H1 (cell line): ENCODE results near the gene RIN1. TPM values are rescaled to one million over a fixed set of nuclear protein-coding genes. Genes with fewer than 3 reads are reported as not detected.

Experiments used
- CTCF ChIA-PET: fragments of 300-600 bp; sonication (Branson Sonifier 250); formaldehyde crosslinking; loops from one replicate; lab custom pipeline; 2021; ENCODE audit not compliant: partially characterized antibody; lab: Charles Lee
- POLR2A ChIA-PET: fragments of 300-600 bp; sonication (Branson Sonifier 250); formaldehyde crosslinking; loops from one replicate; lab custom pipeline; 2021; ENCODE audit warnings: inconsistent platforms; ENCODE audit not compliant: partially characterized antibody; lab: Charles Lee
- DNase-seq, 2 experiments: peaks; one replicate each; pipeline versions ENCODE4 v3.0.0 to v3.0.0-alpha.2; 2010 to 2022; ENCODE audit warnings: low spot score in 2 of 2, low read depth in 1 of 2, mixed read lengths in 1 of 2
- FAIRE-seq: peaks from 2 replicates; lab custom pipeline; 2011; peaks lifted over from hg19 to GRCh38; lab: Jason Lieb, UNC
- H2AFZ ChIP-seq: 2 replicates; pipeline ENCODE4 v1.8.1; 2012; ENCODE audit warnings: low read length, inconsistent platforms
- H2AK5ac ChIP-seq: 2 replicates; pipeline ENCODE4 v1.6.1; 2013; ENCODE audit warnings: low read depth, low read length
- H2BK120ac ChIP-seq: replicated peaks from 2 replicates; pipeline ENCODE3; 2013; ENCODE audit warnings: low read depth, low read length, inconsistent platforms
- H2BK12ac ChIP-seq: 2 replicates; pipeline ENCODE4 v1.6.1; 2013; ENCODE audit warnings: low read depth, low read length
- H2BK15ac ChIP-seq: 2 replicates; pipeline ENCODE4 v1.6.1; 2013; ENCODE audit warnings: low read length
- H2BK20ac ChIP-seq: 2 replicates; pipeline ENCODE4 v1.6.1; 2013; ENCODE audit warnings: low read length
- H2BK5ac ChIP-seq: 2 replicates; pipeline ENCODE4 v1.6.1; 2013; ENCODE audit warnings: low read depth, low read length
- H3K14ac ChIP-seq: 2 replicates; pipeline ENCODE4 v1.6.1; 2013; ENCODE audit warnings: inconsistent platforms; ENCODE audit not compliant: insufficient read length
- H3K18ac ChIP-seq: 2 replicates; pipeline ENCODE4 v1.6.1; 2013; ENCODE audit warnings: low read length; ENCODE audit errors: extremely low read depth
- H3K23ac ChIP-seq: 2 replicates; pipeline ENCODE4 v1.6.1; 2013; ENCODE audit warnings: inconsistent platforms; ENCODE audit not compliant: insufficient read length
- H3K23me2 ChIP-seq: 2 replicates; pipeline ENCODE4 v1.6.1; 2013; ENCODE audit warnings: low read depth, low read length
- H3K27ac ChIP-seq: 2 replicates; pipeline ENCODE4 v1.6.1; 2011; ENCODE audit warnings: low read depth, low read length, inconsistent platforms
- H3K27me3 ChIP-seq, 4 experiments: replicated peaks in 1 of 4; 1 replicate in 1 of 4; 2 replicates in 3 of 4; pipeline versions ENCODE4 v1.6.1 to v1.8.1; 2011 to 2013; ENCODE audit warnings: low read length in 3 of 4, mild to moderate bottlenecking in 3 of 4, inconsistent platforms in 2 of 4, mixed read lengths in 2 of 4, moderate library complexity in 1 of 4; ENCODE audit not compliant: control insufficient read depth in 3 of 4, insufficient read depth in 3 of 4; ENCODE audit errors: extremely low read depth in 1 of 4
- H3K36me3 ChIP-seq, 4 experiments: 2 replicates each; pipeline versions ENCODE4 v1.6.1 to v1.8.1; 2011 to 2013; ENCODE audit warnings: mild to moderate bottlenecking in 4 of 4, low read length in 3 of 4, moderate library complexity in 2 of 4, control low read depth in 1 of 4, inconsistent platforms in 1 of 4; ENCODE audit not compliant: insufficient read depth in 4 of 4, control insufficient read depth in 2 of 4
- H3K4ac ChIP-seq: replicated peaks from 2 replicates; pipeline ENCODE3; 2013; ENCODE audit warnings: low read length, low read depth, mixed read lengths, inconsistent platforms; ENCODE audit not compliant: insufficient read length
- H3K4me1 ChIP-seq, 4 experiments: replicated peaks in 1 of 4; 1 replicate in 1 of 4; 2 replicates in 3 of 4; pipeline versions ENCODE4 v1.6.1 to v1.8.1; 2011 to 2013; ENCODE audit warnings: low read length in 3 of 4, inconsistent platforms in 2 of 4, mixed read lengths in 1 of 4; ENCODE audit not compliant: insufficient read depth in 4 of 4, control insufficient read depth in 3 of 4
- H3K4me2 ChIP-seq, 2 experiments: 2 replicates each; pipeline versions ENCODE4 v1.6.1 to v1.8.1; 2011 to 2013; ENCODE audit warnings: low read depth in 2 of 2, low read length in 2 of 2, control low read depth in 1 of 2, inconsistent platforms in 1 of 2, mild to moderate bottlenecking in 1 of 2; ENCODE audit not compliant: insufficient read depth in 1 of 2
- H3K4me3 ChIP-seq, 4 experiments: fragments of 200-600, 300-600 bp in 1 of 4; sonication (generic), shearing (Covaris generic), sonication (Bioruptor Twin) in 1 of 4; 2 replicates each; pipeline versions ENCODE4 v1.5.1 to v1.8.1; 2011 to 2016; ENCODE audit warnings: low read length in 4 of 4, low read depth in 3 of 4, control low read depth in 2 of 4, inconsistent platforms in 2 of 4, mild to moderate bottlenecking in 2 of 4, mixed read lengths in 1 of 4, moderate library complexity in 1 of 4; ENCODE audit not compliant: insufficient read depth in 2 of 4; ENCODE audit errors: extremely low read depth in 1 of 4
- H3K56ac ChIP-seq: replicated peaks from 2 replicates; pipeline ENCODE3; 2013; ENCODE audit warnings: low read depth, mild to moderate bottlenecking, mixed read lengths, low read length, inconsistent platforms; ENCODE audit not compliant: insufficient read length
- H3K79me1 ChIP-seq: 2 replicates; pipeline ENCODE4 v1.6.1; 2013; ENCODE audit warnings: low read depth, low read length, control low read depth
- H3K79me2 ChIP-seq, 2 experiments: 2 replicates each; pipeline versions ENCODE4 v1.6.1 to v1.8.1; 2012 to 2013; ENCODE audit warnings: low read length in 2 of 2, mild to moderate bottlenecking in 2 of 2, inconsistent platforms in 1 of 2; ENCODE audit not compliant: insufficient read depth in 2 of 2, control insufficient read depth in 1 of 2
- H3K9ac ChIP-seq, 4 experiments: replicated peaks in 1 of 4; 1 replicate in 1 of 4; 2 replicates in 3 of 4; pipeline versions ENCODE4 v1.6.1 to v1.8.1; 2011 to 2013; ENCODE audit warnings: low read depth in 3 of 4, low read length in 3 of 4, control low read depth in 2 of 4, mild to moderate bottlenecking in 2 of 4, moderate library complexity in 2 of 4, inconsistent platforms in 1 of 4; ENCODE audit errors: extremely low read depth in 1 of 4
- H3K9me3 ChIP-seq, 2 experiments: 2 replicates each; pipeline versions ENCODE4 v1.6.1 to v1.8.1; 2012 to 2013; ENCODE audit warnings: mild to moderate bottlenecking in 2 of 2, moderate library complexity in 2 of 2, control low read depth in 1 of 2, inconsistent platforms in 1 of 2, low read depth in 1 of 2, low read length in 1 of 2, mixed read lengths in 1 of 2; ENCODE audit not compliant: insufficient read depth in 2 of 2
- H4K20me1 ChIP-seq, 2 experiments: replicated peaks in 1 of 2; 2 replicates each; pipeline versions ENCODE3 to v1.8.1; 2011 to 2013; ENCODE audit warnings: inconsistent platforms in 2 of 2, low read length in 2 of 2, mild to moderate bottlenecking in 1 of 2; ENCODE audit not compliant: insufficient read depth in 2 of 2, control insufficient read depth in 1 of 2
- H4K5ac ChIP-seq: 2 replicates; pipeline ENCODE4 v1.6.1; 2013; ENCODE audit warnings: low read length, low read depth, mixed read lengths, inconsistent platforms; ENCODE audit not compliant: insufficient read length
- H4K8ac ChIP-seq: 2 replicates; pipeline ENCODE4 v1.8.0; 2013; ENCODE audit warnings: mild to moderate bottlenecking, moderate library complexity, low read length, inconsistent platforms; ENCODE audit not compliant: insufficient read depth; ENCODE audit errors: extremely low read depth
- H4K91ac ChIP-seq: replicated peaks from 2 replicates; pipeline ENCODE3; 2013; ENCODE audit warnings: low read length, mixed read lengths, inconsistent platforms; ENCODE audit not compliant: insufficient read length
- ATF2 ChIP-seq: IDR thresholded peaks from 2 replicates; pipeline ENCODE4 v1.6.1; 2012; ENCODE audit warnings: low read length, inconsistent platforms
- FOSL1 ChIP-seq: IDR thresholded peaks from 2 replicates; pipeline ENCODE4 v1.6.1; 2011; ENCODE audit warnings: mild to moderate bottlenecking, low read depth, low read length, moderate library complexity; ENCODE audit not compliant: insufficient read depth
- TBP ChIP-seq: IDR thresholded peaks from 2 replicates; pipeline ENCODE4 v1.6.1; 2011; ENCODE audit warnings: low read depth, low read length, improper control_type of control experiment
- WGBS, 2 experiments: shearing (Covaris generic) in 1 of 2; methylation state at CpG; one replicate each; pipeline versions ENCODE4 v1.1.6 to v1.1.7; 2013 to 2015; ENCODE audit warnings: low lambda C conversion rate in 2 of 2, mixed read lengths in 2 of 2, inconsistent platforms in 1 of 2, low coverage in 1 of 2, missing lambda C conversion rate in 1 of 2; ENCODE audit not compliant: insufficient replicate concordance in 2 of 2, insufficient coverage in 1 of 2, insufficient read length in 1 of 2; ENCODE audit errors: extremely low coverage in 1 of 2, missing lambda C conversion rate in 1 of 2; 5-methylcytosine and 5-hydroxymethylcytosine counted together
- polyA plus RNA-seq, 7 experiments: library from polyadenylated mRNA; depleted of rRNA in 3 of 7; stranded (reverse) in 5 of 7; unstranded in 2 of 7; fragments of >200 nt in 5 of 7; fragments of 200-250 nt in 2 of 7; gene quantifications; 1 replicate in 5 of 7; 2 replicates in 1 of 7; 4 replicates in 1 of 7; pipeline versions ENCODE4 v1.2.1 to v1.2.3, GENCODE V29; 2011 to 2013; ENCODE audit warnings: missing spikeins in 2 of 7, mixed read lengths in 2 of 7
- total RNA-seq: library from RNA; stranded (reverse); fragmentation: NEBNext Ultra II Directional; extraction: Animal tissue kit (Norgen Biotek cat#: 25700); gene quantifications from 2 replicates; pipeline ENCODE4 v1.2.1, GENCODE V29; 2021

RIN1 gene
- total and polyA plus RNA-seq, 2 of the 8 experiments (the other 6 are each of a cell fraction or from before 2014, with no cell fraction given) = 2.5 to 5.4 TPM

- no peak overlapping the region for H3K4ac ChIP-seq
- H3K27me3 ChIP-seq = no peaks in the 10 kb centered on the region; a peak in 2 of 7 replicates
- peaks cover 0 to 4% of the 10 kb centered on the region in 2 experiments; a peak in 1 of 4 replicates for H3K79me2 ChIP-seq
- H3K9me3 ChIP-seq = no peaks in the 10 kb centered on the region
- H3K27ac ChIP-seq = no peak overlapping the region; the same call in 1 of the 2 replicates
- H4K91ac ChIP-seq = no peak overlapping the region
- no peak overlapping the region for H2BK12ac ChIP-seq
- H3K23ac ChIP-seq = no peak overlapping the region
- ChIA-PET POLR2A (interaction anchor here (0.9 to 28.7 kb wide), 6 partner anchors 10 to 51 kb away, joined by 3 to 487 read pairs (median 4); partner anchors contain the start of genes B4GAT1, SLC29A2 and TMEM151A), CTCF (interaction anchor here (0.6 to 4.6 kb wide), 14 partner anchors 8 to 889 kb away, joined by 3 to 55 read pairs (median 3); partner anchors contain the start of gene CD248)
- no peak overlapping the region for H2AFZ ChIP-seq
- H2BK15ac ChIP-seq = no peak overlapping the region
- peaks cover 6 to 12% (median 9%) of the 10 kb centered on the region in 4 experiments; a peak in 4 of 8 replicates for H3K36me3 ChIP-seq
- no peak overlapping the region for H3K9ac ChIP-seq
- H4K20me1 ChIP-seq = peaks cover 3 to 8% of the 10 kb centered on the region in 2 experiments
- H3K23me2 ChIP-seq = no peaks in the 10 kb centered on the region; the same call in 1 of the 2 replicates
- no peak for FAIRE-seq
- DNase-seq = no peak
- no peak overlapping the region; the same call in 1 of the 2 replicates for H4K8ac ChIP-seq
- H4K5ac ChIP-seq = no peak overlapping the region
- H3K4me1 ChIP-seq = peaks cover 0 to 20% (median 14%) of the 10 kb centered on the region in 4 experiments; a peak in 6 of 7 replicates
- no peak overlapping the region for H2AK5ac ChIP-seq
- H2BK120ac ChIP-seq = no peak overlapping the region
- WGBS, 2 experiments = 94% methylated on average over 16 of the region's 17 CpGs; no CpG with 5 or more reads in 1 of the 2 experiments
- no peak overlapping the region for H3K4me2 ChIP-seq
- H2BK20ac ChIP-seq = no peak overlapping the region
- no peak overlapping the region for H3K14ac ChIP-seq
- H3K4me3 ChIP-seq = no peak overlapping the region
- no peak overlapping the region for H3K18ac ChIP-seq
- no peak overlapping the region for H3K56ac ChIP-seq
- H2BK5ac ChIP-seq = no peak overlapping the region
- H3K79me1 ChIP-seq = peaks cover 3% of the 10 kb centered on the region
- TF ChIP-seq FOSL1 (no peak), ATF2 (no peak), TBP (no peak)
Observed at GRCh38 chr11:66338276-66339161, 2.3 kb upstream of the RIN1 start.
